HG02884 (cell line): Measurements from ENCODE around the gene CKLF.

Experiments
- ATAC-seq: cut with Tn5 transposase; IDR thresholded peaks from one replicate; pipeline ENCODE4 v1.9.1; 2021; ENCODE audit warnings: mild to moderate bottlenecking, moderate library complexity; ENCODE audit not compliant: unreplicated experiment

The CKLF gene

DNA sequence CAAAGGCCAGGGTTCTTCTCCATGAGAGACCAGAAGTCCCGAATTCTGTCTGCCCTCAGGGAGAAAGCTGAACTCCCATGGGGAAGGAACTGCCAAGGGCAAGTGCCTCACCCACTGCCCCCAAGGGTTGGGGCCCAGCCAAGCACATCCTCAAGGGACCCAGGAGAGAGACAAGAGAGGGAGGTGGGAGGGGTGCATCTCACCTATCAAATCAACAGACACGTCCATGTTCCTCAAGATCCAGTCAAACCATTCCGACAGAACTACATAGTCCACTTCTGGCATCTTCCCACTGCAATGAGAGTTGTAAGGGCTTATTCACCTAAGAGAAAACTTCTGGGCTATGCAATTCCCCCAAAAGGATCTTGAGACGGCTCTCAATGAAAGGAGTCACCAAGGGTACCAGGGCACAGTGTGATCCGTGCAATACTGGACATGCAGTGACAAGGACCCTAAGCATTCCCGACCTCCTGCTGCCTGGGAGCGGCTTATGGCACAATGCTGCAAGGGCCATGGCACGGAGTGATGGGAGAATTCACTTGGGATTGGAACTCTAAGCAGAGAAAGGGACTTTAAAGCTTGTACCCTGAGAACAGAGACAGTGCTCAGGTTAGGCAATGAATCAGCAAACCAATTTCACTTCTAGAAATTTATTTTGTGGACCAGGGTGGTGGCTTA lies 34.7 kb upstream of the CKLF start:
- ATAC-seq: no peak

DNA sequence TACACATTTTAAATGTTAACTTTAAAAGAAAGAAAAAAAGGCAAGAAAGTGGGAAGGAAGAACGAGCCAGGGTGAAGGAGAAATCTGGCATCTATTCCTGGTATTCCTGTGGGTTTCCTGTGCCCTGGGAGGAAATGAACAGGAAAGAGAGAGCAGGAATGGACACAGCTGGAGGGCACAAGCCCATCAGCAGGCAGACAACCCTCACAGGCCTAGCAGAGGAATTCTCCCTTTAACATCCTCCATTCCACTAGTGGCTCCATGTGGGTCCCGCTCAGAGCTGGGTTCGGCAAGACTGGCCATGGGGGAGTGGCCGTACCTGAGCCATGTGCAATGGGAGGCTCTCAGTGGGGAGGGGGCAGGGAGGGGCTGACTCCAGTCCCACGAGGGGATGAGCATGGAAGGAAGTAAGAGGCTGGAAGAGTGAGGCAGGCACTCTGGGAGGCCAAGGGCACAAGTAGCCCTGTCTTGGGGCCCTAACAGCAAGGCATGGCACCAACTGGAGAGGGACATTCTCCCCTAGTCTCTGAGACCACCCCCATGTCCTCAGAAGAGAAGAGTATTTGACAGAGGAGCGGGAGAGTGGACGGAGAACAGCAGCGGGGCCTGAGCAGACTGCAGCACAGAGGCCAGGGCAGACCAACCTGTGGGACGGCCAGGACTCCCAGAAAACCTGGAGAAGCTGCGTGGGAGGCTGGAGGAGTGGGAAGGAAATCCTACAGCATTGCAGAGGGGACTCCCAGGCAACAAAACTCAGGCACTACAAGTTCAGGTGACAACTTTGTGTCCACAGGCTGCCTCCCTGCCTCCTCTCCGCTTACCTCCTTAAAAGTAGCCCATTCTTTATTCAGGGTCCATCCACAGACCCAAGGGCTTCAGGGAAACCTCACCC lies 32.6 kb upstream of the CKLF start:
- ATAC-seq: no peak

DNA sequence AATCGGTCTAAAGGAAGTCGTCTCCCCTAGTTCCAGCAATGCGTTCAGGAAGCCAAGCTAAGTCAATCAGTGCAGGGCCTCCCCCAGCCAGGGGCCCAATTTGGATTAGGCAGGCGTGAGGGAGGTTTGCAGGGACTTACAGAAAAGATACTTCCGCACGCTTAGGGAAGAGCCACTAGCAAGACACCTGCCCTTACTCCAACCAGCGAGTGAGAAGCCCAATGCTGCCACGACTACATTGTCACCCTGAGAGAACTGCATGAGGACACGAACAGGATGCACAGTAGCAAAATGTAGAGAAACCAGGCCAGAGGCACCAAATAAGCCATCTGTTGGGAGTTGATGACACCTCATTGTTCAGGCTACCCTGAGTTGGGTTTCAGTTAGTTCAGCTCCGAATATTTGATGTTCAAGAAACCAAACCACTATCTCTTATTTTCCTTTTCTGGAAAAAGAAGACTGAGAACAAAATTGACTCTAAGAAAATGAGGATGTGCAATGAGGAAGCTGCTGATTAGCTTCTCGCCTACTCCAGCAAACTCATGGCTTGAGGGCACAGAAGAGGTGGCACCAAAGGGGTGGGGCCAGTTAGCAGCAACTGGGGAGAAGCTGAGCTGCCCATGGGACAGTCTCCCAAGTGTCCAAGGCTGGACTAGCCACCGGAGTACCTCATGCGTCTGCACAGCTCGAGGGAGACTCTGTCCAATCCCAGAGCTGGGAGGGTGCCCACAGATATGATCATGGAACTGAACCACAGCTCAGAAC lies 31.8 kb upstream of the CKLF start:
- no peak for ATAC-seq

DNA sequence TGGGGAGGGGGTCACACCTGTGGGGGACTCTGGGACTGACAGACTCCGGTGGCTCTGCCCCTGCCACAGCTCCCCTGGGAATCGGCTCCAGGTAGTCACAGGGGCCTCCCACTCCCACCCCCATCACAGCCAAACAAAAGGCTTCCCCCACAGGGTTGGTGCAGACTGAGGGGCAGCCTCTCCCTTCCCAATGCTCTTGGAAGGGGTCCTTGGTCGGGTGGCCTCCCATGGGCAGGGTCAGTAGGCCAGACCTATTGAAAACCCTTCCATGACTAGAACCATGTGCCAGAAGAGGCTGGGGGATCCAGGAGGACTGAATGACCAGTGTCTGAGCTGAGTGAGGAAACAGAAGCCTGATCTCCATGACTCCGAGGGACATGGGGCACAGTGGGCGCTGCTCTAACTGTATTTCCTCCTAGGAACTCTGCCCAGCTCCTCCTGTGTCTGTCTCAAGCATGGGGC lies 31.1 kb upstream of the CKLF start:
- no peak for ATAC-seq

DNA sequence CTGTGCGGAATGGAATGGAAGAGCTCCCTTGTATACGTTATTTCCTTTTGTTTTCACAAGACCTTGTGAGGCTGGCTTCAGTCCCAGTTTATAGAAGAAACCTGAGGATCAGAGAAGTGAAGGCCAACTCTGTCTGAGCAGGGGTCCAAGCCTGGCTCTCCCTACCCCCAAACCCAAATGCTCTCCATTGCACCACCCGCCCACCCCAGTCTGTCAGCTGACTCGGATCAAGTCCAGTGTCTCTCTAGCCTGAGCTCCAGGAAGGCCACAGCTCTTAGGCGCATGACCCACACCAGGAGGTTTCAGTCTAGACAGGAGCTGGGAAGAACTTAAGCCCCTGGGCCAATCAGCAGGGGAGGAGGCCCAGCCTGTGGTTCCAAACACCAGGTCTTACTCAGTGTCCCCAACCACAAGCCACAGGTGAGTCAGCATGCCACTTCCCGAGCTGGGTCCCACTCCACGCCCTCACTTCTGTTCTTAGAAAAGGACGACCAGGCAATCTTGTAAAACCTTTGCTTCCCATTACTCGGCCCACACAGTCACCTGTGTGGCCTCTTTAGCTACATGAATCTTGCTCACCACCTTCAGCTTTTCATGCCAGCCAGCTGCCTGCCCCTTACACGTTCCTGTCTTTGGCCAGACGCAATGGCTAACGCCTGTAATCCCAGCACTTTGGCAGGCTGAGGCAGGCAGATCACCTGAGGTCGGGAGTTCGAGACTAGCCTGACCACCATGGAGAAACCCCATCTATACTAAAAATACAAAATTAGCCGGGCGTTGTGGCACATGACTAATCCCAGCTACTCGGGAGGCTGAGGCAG lies 30.2 kb upstream of the CKLF start:
- ATAC-seq: peak; percentile 55

DNA sequence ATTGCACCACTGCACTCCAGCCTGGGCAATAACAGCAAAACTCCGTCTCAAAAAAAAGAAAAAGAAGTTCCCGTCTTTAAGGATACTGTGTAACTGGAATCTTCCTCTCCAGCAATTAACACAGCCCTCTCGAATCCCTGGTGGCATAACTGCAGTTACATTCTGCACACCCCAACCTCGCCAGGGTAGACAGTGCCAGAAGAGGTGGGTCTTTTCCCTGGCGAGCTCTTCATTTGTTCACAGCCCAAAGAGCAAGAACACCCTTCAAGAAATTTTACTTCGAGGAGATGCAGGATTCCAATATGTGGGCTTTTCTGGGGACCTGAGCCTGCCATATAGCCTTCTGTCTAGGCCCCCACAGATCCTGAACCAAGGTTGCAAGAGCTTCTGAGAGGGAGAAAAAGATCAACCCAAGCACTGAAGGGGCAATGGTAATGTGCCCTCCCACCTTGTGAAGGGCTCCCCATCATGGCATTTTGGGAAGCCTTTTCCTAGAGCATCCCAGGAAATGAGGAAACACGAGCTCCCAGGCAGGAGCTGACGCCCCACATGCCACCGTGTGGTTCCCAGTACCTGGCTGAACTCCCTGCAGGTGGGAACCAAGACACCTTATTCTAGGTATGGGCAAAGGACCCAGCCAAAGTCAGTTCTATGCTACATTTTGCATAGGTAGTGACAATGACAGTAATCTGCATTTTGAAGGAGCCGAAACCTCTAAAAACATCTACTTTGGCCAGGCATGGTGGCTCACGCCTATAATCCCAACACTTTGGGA lies 29.4 kb upstream of the CKLF start:
- ATAC-seq: no peak

DNA sequence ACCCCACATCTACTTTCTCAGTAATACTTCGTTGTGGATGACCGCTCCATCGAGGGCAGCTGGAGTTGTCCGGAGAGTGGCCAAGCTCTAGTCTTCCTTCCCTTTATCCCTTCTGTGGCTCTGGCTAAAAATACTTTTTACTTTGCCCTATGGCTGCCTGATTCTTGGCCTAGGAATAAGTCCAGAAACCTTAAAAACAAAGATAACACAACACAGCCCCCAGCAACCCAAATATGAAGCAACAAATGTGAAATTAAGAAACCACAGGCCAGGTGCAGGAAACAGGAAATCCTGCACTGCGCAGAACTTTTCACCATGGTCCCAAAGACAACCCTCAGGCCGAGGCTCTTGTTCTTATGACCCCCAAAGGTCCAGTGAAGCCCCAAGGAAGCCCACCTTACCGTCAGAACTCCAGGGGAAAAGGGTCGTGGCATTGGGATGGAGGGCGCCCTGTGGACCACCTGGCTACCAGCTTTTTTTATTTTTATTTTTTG lies 28.5 kb upstream of the CKLF start:
- ATAC-seq: no peak

DNA sequence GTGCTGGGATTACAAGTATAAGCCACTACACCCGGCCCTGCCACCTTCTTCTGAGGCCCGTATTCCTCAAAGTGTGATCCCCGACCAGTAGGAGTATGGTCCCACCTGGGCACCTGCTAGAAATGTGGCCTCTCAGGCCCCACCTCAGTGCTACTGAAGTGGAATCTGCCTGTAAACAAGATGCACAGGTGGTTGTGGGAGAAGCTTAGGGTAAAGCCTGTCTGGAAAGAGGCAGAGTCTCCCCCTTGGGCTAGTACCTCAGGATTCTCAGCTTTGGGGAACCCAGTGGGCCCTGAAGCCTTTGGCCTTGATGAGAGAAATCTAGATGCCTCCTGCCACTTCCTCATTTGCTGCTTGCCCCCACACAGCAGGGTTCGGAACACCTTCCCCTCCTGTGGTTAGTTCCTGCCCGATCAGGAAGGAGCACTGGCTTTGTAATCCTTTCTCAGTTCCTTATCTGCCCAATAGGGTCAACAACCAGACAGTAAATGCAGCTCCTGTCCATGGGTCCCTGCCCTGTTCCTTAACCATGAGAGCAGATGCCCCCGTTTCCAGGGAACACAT lies 27.7 kb upstream of the CKLF start:
- peak; percentile 66 for ATAC-seq

DNA sequence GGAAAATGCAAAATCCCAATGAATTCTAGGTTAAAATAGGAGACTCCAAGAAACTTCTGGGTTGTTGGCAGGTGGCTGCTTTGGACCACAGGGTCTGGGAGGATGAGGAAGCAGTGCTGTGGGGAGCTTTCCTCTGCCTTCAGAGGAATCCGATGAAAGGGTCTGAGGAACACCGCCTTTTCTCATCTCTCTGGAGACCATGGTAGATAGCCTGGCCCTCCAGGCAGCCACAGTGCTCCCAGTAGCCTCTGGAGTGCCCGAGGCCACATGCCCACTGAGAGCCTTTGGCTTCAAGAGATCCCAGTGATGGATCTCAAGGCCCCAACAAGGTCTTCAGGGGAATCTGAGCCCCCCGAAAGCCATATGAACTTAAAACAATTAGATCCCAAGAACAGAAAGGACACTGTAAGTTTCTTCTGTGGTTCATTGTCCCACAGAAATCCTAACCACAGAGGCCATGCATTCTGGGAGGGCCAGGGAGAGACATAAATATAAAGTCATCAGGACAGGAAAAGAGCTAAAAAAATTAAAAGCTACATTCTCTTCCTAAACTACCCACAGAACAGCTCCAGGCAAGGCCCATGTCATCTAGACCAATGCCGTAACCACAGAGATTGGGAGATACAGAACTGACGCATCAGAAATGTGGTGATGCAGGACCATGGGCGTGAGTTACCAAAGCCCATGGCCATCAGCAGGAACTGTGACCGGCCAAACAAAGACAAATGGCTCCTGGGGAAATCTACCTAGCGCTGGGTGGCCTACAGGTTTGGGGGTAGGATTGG lies 26.8 kb upstream of the CKLF start:
- ATAC-seq: no peak

DNA sequence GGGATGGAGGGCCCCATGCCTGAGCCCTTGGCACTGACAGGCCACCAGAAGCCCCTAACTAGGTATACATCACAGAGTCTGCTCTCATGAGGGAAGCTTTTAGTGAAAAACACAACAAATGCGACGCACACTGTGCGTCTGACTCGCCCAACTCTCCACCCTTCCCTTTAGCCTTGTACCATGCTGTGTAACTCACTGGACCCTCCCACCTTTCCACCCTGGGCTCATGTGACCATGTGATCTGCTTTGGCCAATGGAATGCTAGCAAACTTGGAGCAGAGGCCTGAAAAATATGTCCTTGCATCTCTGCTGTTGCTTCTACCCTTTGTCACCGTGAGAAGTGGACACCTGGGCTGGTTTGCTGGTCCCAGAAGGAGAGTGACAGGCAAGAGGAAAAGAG lies 24.1 kb upstream of the CKLF start:
- no peak for ATAC-seq

DNA sequence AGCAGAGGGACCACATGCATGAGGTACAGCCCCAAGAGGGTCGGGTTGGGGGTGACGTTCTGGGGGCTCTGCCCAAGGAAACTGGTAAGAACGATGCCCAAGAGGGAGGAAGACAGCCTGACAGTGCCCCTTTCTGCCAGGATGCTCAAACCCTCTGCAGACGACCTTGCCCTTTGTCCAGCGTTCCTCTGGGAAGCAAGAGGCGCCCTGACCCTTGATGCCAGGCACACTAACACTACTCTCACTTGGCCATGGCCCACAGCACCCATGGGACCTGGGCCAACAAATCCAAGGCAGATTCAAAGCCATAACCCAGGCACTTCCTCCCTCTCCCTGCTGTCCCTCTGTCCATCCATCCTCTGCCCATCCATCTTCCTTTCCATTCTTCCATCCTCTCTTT lies 22.9 kb upstream of the CKLF start:
- no peak for ATAC-seq

DNA sequence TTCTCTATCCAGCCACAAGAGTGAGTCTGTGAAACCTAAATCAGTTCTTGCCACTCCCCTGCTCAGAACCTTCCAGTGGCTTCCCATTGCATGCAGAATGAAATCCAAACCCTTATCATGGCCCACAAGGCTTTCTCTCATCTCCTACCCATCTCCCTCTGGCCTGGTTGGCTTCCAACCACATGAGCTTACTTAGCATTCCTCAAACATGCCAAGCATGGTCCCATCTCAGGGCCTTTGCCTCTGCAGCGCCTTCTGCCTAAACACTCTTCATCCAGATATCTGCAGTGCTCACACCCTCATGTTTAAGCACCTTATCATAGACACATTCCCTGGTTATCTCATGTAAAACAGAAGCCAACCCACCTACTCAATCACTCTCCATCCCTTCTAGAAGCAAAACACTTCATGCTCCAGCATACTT lies 18.0 kb upstream of the CKLF start:
- ATAC-seq: no peak

DNA sequence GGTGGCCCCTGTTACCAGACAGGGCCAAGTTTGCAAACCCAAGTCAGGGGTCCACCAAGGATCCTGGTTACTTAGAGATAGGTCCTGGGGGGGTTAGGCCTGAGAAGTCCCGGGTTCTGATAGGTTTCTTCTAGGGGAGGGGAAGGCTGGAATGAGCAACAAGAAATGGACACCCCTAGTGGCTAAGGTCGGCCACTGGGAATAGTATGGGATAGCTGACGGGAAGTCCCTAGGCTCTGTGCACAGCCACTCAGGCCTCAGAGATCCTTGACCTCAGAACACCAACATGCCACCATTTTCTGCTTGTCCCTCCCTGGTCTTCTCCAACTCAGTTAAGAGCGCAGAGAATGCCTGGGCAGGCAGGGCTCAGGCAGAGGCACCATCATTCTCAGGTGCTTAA lies 15.9 kb upstream of the CKLF start:
- no peak for ATAC-seq

DNA sequence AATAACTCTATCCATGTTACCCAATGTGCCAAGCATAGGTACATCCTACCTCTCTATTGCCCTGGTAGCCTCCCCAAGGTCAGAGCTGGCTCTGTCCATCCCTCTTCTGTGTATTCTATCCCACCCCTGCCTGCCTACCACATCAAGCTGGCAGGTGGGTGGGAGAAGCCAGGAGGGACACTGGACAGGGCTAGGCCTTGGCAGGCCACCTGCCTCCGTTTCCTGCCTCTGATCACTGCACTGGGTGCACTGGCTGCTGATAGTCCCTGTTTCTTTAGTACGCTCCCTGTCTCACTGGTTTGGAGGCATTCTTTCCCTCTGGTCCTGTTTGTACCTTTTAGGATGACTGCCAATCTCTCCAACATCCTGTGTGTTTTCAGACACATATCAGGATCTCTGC lies 15.1 kb upstream of the CKLF start:
- ATAC-seq: no peak

DNA sequence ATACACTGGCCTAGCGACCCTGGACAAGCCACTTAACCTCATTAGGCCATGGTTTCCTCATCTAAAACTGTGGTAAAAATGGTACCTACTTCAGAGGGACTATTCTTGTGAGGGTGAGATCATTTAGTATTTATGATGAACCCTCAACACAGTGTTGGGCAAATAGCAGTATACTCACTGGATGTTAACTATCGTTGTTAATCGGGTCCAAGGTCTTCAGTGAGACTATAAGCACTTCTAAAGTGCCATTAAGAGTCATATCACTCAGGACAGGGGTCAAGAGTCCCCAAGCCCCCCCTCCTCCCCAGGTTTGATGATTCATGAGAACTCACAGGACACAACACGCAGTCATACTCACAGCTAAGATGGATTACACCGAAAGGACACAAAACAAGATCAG lies 13.5 kb upstream of the CKLF start:
- ATAC-seq: no peak

DNA sequence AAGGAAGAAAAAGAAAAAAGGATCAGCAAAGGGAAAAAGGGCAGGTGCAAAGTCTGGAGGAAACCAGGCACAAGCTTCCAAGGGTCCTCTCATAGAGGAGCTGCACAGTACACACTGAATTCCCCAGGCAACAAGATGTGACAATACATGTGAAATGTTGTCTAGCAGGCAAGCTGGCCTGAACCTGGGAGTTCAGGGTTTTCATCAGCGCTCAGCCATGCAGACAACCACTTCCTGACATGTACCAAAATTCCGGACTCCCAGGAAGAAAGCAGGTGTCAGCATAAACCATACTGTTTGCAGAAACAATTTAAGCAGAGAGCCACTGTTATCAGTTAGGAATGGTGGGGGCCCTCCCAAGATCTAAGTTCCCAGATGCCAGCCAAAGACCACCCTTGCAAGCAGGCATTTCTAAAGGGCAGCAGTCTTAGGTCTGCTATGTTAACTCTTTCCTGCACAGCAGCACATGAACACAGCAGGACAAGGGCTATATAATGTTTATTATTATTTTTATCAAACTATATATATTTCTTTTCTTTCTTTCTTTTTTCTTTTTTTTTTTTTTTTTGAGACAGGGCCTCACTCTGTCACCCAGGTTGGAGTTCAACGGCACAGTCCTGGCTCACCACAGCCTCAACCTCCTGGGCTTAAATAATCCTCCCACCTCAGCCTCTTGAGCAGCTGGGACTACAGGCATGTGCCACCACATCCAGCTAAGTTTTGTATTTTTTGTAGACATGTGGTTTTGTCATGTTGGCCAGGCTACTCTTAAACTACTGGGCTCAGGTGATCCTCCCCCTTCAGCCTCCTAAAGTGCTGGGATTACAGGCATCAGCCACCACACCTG lies 12.5 kb upstream of the CKLF start:
- peak; percentile 89 for ATAC-seq

DNA sequence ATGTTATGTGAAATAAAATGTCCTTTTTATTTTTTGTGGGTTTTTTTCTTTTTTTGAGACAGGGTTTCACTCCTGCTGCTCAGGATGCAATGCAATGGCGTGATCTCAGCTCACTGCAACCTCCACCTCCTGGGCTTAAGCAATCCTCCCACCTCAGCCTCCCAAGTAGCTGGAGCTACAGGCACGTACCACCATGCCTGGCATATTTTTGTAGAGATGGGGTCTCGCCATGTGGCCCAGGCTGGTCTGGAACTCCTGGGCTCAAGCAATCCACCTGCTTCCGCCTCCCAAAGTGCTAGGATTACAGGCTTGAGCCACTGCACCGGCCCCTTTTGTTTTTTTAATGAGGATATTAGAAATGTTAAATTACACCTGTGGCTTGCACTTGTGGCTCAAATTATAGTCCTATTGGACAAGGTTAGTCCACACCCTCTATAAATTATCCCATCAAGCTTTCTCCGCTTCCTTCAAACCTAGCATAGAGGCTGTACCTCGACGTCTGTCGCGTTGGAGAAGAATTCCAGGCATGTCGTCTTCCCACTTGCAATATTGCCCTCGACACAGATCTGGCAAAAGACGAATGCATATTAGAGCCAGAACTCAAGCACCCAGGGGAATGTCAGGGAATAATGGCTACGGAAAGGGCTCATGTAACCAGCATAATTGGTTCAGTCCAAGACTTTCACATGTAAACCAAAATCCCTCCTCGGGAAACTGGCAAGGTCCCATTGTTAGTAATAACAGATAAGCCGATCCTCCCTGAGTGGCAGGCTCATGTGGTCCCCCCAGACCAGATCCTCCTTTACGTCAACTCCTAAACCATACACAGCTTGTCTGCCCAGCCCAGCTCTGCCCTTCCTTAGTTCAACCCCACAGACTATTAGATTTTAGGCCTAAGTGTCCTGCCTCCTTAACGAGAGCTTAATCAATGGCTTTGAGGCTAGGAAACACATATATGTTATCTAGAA lies 10.7 kb upstream of the CKLF start:
- ATAC-seq: no peak
